Dermis blood vessel endothelial cell (primary cell): ENCODE results near the gene TMEM14A. TPM values are rescaled to one million over a fixed set of nuclear protein-coding genes. Genes with fewer than 3 reads are reported as not detected.
A peak's percentile ranks its signal among the peaks of the same experiment; 100 is the strongest.
"Not testable (repeated sequence)": the region's sequence is repeated elsewhere in the genome, so short reads cannot be mapped to it uniquely, and the experiment has no call there.

ENCODE experiments used
- DNase-seq: peaks from one replicate; pipeline ENCODE4 v3.0.0; 2010
- total RNA-seq: library from RNA; depleted of rRNA; stranded (reverse); fragments of >200 nt; gene quantifications from 2 replicates; pipeline ENCODE4 v1.2.3, GENCODE V29; 2014

Gene TMEM14A
- total RNA-seq, 1 donor from 2014 or later = 20.4 TPM

DNA sequence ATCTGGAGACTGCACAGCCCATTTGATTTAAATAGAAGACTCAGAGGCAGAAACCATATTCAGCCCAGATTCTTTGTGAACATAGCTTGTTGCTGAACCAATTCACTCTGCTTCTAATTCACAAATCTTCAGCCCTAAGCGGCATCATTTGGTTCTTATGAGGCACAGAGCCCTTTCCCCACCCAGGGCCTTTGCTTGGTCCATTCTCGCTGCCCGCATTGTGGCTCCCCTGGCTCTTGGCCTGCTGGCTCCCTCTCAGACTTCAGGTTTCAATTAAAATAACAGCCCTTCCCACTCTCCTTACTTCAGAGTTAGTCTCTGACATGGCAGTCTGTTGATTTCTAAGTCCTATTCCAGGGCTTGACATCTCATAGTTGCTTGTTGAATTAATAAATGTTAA is 9.4 kb upstream of the TMEM14A start:
- DNase-seq = no peak

DNA sequence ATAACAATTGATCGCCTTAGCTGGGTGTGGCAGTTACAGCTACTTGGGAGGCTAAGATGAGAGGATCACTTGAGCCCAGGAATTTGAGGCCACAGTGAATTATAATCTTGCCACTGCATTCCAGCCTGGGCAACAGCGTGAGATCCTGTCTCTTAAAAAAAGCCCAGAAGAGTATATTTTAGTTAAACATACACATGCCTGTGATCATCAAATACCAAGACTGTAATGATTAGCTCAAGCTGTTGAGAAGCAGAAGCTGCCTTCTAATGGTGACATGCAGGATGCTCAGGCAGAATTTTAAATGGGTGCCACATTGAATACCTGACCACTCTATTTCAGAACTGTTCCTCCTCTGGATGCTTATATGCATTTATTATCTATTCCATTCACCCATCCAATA is 8.9 kb upstream of the TMEM14A start:
- no peak for DNase-seq

DNA sequence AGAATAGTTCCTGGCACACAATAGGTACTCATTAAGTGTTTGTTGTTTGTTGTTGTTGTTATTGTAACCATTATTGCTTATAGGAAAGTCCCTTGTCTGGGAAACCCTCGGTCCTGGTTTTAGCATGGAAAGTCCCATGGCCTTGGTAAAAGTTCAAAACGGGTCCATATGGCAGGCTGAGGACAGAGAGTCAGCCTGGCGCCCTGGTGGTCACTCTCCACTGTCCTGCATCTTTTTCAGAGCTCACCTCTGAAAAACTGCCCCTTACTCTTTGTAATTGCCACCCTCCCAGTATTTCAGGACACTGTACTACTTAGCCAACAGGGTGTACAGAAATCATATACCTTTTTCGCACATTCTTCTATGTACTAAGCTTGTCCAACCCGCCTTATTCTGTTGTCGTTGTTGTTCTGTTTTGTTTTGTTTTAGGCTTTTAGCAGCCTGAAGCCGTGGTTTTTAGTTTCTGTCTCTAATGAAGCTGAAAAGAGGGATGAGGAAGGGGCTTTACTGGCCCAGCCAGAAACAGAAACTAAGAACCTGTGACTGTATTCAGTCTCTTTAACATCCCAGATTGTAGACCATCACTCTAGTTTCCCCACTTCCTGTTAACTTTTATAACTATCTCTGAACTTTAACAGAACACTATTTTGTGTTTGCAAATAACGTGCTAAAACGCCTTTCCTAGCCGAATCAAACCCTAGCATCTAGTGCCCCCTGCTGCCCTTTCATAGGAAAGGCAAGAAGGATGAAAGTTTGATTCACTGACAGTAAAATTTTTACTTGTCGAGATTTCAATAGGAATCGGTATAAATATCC is 7.6 kb upstream of the TMEM14A start:
- DNase-seq = peak; percentile 89

DNA sequence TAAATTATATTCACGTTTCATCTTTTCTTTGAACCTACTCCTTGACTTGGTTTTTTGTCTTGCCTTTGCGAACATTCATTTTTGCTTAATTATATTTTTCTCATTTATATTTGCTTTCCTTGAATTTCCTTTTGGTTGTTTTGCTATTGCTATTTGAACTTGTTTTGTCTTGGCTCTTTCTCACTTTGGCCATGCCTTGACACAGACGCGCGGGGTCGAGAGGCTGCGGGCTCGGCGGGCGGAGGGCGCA is 7.1 kb upstream of the TMEM14A start:
- DNase-seq = no peak

DNA sequence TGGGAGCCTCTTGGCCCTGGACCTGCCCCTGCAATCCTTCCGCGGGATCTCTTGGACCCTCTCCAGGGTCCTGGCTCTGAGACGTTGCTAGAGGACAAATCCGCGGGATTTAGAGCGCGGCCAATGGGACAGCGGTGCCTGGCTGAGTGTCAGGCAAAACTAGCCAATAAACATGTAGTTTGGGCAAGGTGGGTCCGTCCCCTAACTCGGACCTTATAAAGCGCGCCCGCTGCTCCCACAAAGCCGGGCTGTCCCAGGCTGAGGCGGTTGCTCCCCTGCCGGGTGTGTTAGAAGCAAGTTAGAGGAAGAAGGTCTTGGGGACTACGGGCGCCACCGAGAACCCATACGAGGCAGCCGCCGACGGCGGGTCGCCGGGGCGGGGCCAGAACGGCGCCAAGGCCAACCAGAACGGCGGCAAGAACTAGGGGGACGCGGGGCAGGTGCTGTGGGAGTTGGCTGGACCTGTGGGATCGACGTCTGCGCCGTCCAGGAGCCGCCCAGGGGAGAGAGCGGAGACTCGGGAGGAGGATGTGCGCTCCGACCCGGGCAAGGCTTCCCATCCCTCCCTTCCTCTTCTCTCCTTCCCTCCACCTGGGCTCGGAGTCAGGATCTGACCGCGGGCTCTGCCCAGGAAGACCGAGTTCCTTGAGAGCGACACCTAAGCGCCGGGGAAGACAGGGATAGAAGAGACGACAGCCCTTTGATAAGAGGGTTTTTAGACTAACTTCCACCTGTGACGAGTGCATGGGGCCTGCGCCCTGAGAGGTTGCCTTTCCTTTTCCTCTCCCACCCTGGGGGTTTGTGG is 6.5 kb upstream of the TMEM14A start:
- DNase-seq = peak; percentile 98

DNA sequence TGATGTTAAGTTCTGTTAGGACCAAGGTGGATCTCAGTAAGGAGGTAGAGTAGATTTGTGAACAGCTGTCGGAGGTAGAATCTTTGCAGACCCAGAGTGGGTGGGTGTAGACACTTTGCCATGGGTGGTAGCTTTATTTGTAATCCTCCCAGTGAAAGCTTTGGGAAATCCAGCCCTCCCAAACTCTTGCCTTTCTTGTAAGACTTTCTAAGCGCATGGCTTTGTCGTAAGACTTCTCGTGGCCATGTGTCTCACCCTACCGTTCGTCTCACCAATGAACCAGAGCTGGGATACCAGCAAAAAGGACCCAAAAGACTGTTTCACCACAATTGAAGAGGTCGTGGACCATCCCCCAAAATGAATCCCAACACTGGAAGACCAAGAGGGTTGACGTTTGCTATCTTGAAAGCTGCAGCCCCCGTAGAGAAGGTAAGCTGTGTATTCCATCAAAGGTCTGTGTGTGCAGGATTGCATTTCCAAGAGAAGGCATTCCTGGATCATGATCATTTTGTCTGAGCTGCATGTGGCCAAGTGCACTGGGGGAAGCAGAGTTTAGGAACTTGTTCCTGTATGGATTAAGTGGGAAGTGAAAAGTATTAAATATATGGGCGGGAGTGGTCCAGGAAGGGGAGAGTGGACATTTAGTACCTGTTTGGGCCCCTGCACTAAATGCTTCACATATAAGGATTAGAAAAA is 5.8 kb upstream of the TMEM14A start:
- DNase-seq = no peak

DNA sequence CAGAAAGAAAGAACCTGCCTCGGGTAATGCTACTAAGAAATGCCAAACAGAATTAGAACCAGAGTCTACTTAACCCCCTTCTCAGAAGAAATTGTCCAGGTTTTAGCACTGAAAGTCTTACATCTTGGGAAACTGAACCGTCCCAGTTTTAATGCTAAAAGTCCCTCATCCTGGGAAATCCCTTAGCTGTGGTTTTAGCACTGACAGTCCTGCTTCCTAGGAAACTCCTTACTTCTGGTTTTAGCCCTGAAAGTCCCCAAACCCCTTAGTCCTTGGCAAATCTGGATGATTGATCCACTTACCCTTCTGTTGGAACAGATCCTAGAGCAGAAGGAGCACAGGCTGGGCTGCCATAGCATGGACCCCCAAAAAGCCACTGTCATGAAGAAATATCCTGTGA is 4.8 kb upstream of the TMEM14A start:
- no peak for DNase-seq

DNA sequence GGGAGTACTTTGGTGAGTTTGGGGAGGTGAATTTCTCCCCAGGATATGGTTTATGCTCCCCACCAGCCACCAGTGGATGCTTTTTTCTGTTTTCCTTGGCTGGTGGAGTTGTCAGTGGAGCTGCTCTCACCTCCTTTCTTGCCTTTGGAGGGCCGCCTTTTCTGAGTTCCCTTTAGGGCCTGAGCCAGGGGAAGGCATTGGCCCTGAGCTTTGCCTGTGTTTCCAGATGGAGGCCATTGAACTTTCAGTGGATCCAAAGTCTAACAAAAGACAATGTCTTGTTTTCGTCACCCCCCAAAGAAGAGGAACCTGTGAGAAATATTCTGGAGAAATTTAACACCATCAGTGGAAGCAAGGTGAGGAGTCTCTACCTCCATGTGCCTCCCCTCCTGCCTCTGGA is 4.4 kb upstream of the TMEM14A start:
- no peak for DNase-seq

DNA sequence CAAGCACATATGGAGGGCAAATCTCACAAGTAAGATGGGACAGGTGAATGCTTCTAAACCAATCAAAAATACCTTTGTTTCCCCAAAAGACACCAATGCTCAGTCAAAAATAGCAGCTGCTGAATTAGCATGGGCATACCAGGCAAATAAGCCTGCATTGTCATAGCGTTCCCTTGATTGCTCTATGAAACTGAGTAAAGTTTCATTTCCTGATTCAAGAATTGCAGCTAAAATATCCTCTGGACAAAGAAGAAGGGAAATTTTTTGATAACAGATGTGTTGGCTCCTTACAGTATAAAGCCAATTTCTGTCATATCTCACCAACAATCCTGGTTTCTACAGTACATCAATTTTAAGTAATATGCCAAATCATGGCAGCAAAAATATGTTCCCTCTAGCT is 3.3 kb upstream of the TMEM14A start:
- DNase-seq = no peak

DNA sequence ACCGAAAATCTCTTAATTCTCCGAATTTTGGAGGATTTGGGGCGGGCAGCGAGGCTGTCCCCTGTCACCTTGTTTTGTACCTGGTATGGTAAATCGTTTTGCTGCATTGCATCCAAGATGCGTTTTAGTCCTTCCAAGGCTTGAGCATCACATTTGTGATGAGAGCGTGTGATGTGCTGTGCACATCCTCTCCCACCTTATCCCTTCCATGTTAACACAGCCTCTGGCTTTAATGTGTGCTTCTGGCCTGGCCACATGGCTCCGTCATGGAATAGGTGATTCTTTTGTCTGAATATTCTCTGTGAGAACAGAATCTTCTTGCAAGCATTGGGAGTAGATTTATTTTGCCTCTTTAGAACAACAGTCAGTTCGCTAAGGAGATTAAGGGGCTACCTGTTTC is 763 bp downstream of the TMEM14A start:
- DNase-seq = no peak

DNA sequence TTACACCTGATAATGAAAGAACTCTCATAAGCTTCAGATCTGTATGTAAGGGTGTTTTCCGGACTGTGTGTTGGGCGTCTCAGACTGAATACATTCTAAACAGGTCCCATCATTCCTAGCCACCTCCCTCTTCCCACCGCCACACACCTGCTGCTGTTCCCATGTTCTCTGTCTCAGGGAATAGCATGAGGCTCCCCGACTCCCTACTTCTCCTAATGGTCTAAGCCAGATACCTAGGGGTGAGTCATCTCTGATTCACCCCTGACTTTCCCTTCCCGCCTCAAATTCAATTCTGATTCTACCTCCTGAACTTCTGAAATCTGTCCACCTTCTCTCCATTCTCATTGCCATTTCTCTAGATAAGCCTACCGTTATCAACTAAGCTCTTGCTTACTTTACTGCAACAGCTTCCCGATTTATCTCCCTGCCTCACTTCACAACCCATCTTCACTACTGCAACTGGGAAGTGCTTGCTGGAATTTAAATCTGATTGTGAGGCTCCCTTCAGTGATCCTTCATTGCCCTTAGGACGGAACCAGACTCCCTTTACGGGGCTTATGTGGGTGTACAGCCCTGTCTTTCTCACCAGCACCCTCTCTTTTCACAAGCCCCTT is 1.6 kb downstream of the TMEM14A start:
- no peak for DNase-seq

DNA sequence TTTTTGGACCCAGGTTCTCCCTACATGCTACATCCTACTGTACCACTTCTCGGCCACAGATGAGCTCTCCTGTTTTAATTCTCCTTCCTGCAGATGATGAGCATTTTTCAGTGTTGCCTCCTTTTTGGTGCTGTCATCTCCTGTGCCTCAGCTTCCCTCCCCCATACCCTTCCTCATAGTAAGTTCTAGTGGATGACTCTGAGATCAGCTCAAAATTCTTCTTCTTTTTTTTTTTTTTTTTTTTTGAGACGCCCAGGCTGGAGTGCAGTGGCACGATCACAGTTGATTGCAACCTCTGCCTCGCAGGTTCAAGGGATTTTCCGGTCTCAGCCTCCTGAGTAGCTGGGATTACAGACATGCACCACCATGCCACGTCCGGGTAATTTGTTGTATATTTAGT is 3.8 kb downstream of the TMEM14A start:
- DNase-seq = no peak

DNA sequence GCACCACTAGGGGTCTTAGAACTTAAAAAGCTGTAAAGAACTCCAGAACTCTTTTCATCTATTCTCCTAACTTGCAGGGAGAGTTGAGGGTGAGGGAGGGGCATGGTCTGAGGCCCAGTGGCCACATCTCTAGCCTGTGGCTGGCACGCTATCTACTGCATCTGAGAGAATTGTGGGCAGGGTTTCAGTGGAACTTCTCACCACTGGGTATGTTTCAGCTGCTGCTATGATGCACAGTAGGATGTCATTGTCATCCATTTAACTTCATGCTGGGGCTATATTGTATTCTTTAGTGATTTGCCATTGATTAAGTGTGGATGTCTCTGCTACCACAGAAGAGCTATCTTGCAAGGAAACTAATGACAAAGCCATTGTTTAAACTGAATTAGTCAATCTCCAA is 4.5 kb downstream of the TMEM14A start:
- no peak for DNase-seq

DNA sequence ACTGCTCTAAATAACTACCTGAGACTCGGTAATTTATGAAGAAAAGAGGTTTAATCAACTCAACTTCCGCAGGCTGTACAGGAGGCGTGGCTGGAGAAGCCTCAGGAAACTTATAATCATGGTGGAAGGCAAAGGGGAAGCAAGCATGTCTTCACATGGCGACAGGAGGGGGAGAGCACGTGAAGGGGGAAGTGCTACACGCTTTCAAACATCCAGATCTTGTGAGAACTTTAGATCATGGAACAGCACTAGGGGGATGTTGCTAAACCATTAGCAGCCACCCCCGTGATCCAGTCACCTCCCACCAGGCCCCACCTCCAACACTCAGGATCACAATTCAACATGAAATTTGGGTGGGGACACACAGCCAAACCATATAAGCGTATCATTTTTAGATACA is 5.7 kb downstream of the TMEM14A start:
- DNase-seq = not testable (repeated sequence)

DNA sequence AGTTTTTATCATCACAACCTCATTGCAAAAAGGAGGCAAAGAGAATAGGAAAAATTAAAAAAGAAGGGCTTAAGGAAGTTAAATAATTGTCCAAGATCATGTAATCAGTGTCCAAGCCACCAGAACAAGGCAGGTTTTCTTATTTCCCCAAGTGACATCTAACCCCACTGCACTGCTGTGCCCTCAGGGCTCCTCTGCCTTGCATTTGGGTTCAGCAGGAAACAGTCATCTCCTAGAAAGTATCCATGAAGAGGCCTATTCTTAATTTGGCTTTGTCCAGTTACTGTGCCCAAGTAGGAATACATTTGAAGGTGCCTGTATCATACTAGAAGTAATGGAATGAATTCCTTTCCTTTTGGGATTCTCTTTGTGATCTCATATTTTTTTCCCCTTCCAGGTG is 10.5 kb downstream of the TMEM14A start:
- DNase-seq = no peak

DNA sequence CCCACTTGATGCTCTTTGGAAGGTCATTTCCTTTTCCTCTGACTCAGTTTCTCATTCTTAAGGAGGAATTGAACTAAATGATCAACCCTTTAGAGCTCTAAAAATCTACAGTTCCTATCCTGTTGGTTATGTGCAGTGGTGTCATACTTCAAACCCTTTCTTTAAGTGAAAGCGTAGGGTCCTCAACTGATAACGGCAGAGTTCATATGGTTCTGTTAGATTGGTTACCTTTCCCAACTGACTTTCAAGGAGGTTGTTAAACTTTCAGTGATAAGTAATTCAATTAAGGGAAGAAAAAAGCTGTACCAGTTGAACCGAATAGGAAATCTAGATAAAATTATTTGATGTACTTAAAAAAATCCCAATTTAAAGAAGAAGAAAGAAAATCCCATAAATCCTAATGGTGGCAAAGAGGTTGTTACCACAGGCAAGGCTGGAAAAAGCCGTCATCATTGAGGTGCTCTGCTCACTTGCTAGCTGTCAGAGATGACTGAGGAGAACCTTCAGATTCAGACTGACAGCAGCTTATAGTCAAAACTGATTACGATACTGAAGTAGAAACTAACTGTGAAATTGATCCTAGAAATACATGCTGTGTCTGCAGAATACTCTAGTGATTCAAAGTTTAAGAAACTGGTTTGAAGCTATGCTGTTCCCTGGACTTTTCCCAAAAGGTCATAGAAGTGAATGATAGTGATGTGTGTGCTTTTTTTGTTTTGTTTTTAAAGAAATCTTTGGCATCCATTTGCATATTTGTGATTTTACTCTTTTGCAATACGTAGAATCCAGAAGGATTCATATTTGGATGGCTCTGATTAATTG is 16.2 kb downstream of the TMEM14A start:
- DNase-seq = no peak

DNA sequence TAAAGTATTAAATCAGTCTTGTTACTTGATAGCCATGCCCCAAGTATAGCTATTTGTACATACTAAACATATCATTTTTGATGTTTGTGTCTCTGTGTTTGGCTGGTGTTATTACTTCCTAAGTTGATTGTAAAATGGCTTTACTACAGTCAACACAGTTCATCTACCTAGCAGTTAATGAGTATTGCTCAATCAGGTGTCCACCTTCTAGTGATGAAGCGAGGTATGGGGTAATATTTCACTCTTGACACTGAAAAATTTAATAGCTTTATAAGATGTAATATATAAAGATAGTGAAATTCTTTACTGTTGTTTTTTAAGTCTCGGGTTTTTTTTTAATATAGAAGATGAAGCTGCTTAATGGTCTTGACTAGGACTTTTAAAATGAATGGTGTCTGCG is 18.9 kb downstream of the TMEM14A start:
- DNase-seq = no peak

DNA sequence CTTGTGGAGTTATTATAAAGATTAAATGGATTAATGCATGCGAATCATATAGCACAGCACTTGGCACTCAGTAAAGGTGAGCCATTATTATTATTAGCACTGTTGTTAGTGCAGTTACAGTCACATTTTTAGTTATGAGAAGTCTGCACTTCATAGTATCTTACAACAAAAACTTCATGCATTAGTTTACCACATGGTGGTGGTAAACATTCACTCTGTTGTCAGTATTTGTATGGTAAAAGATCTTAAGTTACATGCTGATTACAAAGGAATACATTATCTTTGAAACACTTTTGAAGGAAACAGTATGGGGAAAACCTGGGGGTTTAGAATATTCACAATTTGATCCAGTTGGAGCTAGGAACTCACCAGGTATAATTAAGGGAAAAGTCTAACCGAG is 20.8 kb downstream of the TMEM14A start:
- no peak for DNase-seq

DNA sequence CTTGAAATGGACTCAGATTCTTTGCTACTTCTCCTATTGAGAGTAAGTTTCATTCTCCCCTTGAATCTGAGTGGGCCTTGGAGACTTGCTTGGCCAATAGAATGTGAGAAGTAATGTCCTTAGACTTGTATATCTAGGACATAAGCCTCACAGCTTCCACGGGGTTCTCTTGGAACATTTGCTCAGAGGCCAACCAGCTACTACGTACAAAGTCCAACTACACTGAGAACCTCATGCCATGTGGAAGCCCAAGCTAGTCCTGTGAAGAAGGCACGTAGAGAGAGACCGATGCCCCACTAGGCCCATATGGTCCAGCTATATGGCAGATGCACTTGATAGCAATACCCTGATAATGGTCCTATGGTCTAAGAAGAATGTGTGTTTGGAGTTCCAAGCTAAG is 22.9 kb downstream of the TMEM14A start:
- DNase-seq = no peak

DNA sequence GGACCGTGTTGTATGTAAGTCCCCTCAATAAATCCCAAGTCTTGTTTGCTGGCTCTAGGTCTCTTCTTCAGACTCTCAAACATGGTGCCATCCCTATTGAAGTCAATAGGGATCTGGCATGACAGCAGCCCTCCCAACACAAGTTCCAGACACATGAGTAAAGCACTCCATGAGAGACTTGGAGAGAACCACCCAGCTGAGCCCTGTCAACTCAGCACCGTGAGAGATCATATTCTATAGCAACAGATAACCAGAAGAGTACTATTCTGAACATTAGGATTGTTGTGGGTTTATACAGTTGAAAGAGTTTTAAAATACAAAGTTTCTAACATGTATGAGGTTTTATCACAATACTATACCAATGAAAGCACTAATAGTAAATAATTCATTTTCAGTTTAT is 23.5 kb downstream of the TMEM14A start:
- no peak for DNase-seq

DNA sequence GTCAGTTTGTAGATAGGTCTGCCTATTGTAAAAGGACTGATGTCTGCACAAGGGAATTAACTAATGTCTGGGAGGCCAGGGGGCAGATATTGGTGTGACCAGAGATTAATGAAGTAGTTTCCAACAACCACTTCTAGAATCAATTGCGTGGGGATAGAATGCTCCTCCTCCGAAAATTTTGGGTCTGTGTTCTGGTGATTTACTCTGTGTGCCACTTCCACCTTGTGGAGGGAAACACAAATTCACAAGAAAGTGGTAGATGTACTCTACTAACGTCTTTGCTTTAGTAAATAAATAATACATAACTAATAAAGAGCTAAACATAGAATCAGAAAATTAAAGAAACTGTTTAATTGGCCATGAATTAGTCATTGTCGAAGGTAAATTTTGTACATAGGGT is 25.5 kb downstream of the TMEM14A start:
- DNase-seq = no peak

DNA sequence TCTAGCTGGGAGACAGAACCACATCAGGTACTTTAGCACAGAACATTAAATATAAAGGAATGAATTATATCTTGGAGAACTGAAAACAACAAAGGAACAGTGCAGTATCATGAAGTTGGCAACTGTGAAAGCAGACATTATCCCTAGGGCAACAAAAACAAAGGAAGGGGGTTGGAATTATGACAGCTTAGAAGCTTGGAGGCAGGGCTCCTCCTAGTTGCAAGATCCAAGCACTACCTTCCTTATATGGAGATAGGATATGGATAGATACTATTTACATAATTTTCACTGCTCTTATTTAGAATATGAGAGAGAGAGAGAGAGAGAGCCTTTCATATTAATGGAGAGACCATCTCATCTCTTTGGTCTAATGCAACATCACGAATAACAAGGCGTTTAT is 27.0 kb downstream of the TMEM14A start:
- peak; percentile 43 for DNase-seq

DNA sequence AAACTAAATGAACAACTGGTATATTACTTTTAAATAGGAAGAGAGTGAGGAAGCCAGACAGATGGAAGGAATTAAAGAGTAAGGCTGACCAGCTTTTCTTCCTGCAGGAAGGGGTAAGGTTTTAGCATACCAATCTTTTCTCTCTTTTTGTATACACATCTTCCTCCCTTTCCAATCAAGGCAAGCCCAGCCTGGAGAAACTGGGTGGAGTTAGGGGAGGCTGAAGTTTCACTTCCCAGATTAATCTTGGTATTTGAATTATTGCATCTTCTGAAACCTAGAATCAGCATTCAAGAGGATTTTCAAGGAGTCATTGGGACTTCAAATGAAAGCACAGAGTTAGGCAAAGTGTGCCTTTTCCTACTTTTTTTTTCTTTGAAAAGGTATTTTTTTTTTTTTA is 33.1 kb downstream of the TMEM14A start:
- no peak for DNase-seq
